ENCODE data around the gene CCR9.

Gene CCR9

GRCh38 chr3:45872569-45872968 lies 13.8 kb upstream of the CCR9 start:
- no peak for DNase-seq (ENCODE audit: low spot score)

GRCh38 chr3:45873036-45873435 lies 13.3 kb upstream of the CCR9 start:
- no peak for DNase-seq (ENCODE audit: low spot score)

- no peak for DNase-seq (ENCODE audit: low spot score)
Measured at GRCh38 chr3:45873638-45874037, 12.7 kb upstream of the CCR9 start.

- no peak for DNase-seq (ENCODE audit: low spot score)
Measured at GRCh38 chr3:45874677-45875346, 11.5 kb upstream of the CCR9 start.

- no peak for DNase-seq (ENCODE audit: low spot score)
Measured at GRCh38 chr3:45878124-45878523, 8.2 kb upstream of the CCR9 start.

- DNase-seq (ENCODE audit: low spot score) = no peak
Measured at GRCh38 chr3:45880725-45881077, 5.6 kb upstream of the CCR9 start.

GRCh38 chr3:45881078-45882022 lies 5.0 kb upstream of the CCR9 start:
- DNase-seq (ENCODE audit: low spot score) = no peak

- no peak for DNase-seq (ENCODE audit: low spot score)
Measured at GRCh38 chr3:45884368-45885201, 1.8 kb upstream of the CCR9 start.

- DNase-seq (ENCODE audit: low spot score) = no peak
Measured at GRCh38 chr3:45887285-45887684, 942 bp downstream of the CCR9 start.

- DNase-seq (ENCODE audit: low spot score) = no peak
Measured at GRCh38 chr3:45887759-45888511, 1.6 kb downstream of the CCR9 start.

GRCh38 chr3:45889337-45889736 lies 3.0 kb downstream of the CCR9 start:
- DNase-seq (ENCODE audit: low spot score) = no peak

GRCh38 chr3:45890405-45890804 lies 4.1 kb downstream of the CCR9 start:
- no peak for DNase-seq (ENCODE audit: low spot score)

GRCh38 chr3:45892161-45892560 lies 5.8 kb downstream of the CCR9 start:
- no peak for DNase-seq (ENCODE audit: low spot score)

GRCh38 chr3:45894015-45894414 lies 7.7 kb downstream of the CCR9 start:
- DNase-seq (ENCODE audit: low spot score) = no peak

- no peak for DNase-seq (ENCODE audit: low spot score)
Measured at GRCh38 chr3:45895686-45896468, 9.5 kb downstream of the CCR9 start.

- no peak for DNase-seq (ENCODE audit: low spot score)
Measured at GRCh38 chr3:45896956-45897355, 10.6 kb downstream of the CCR9 start.

- DNase-seq (ENCODE audit: low spot score) = no peak
Measured at GRCh38 chr3:45904931-45905330, 18.6 kb downstream of the CCR9 start.

- no peak for DNase-seq (ENCODE audit: low spot score)
Measured at GRCh38 chr3:45905755-45906154, 19.4 kb downstream of the CCR9 start.

- peak; percentile 4 for DNase-seq (ENCODE audit: low spot score)
Measured at GRCh38 chr3:45906681-45907407, 20.5 kb downstream of the CCR9 start.
